Memory B cell (primary cell): ENCODE data around the gene VAV2.

Experiments
- ATAC-seq: fragments of 150-1000 bp; cut with Tn5 transposase; 2 replicates; pipeline ENCODE4 v1.10.0; 2021; ENCODE audit warnings: low read depth, mild to moderate bottlenecking, moderate library complexity
- DNase-seq, 2 donors: peaks; one replicate each; pipeline ENCODE4 v3.0.0; 2022; ENCODE audit warnings: low spot score in 2 of 2
- H3K27ac Mint-ChIP-seq: one replicate; pipeline ENCODE4 v1.8.0; 2022; ENCODE audit warnings: mild to moderate bottlenecking, moderate library complexity, mixed read lengths
- H3K27me3 Mint-ChIP-seq: one replicate; pipeline ENCODE4 v1.8.0; 2022; ENCODE audit warnings: mixed read lengths
- H3K36me3 Mint-ChIP-seq: one replicate; pipeline ENCODE4 v1.8.0; 2022; ENCODE audit warnings: mild to moderate bottlenecking, mixed read lengths
- H3K4me1 Mint-ChIP-seq: one replicate; pipeline ENCODE4 v1.8.0; 2022; ENCODE audit warnings: mixed read lengths
- H3K4me3 Mint-ChIP-seq: one replicate; pipeline ENCODE4 v1.8.0; 2022; ENCODE audit warnings: mild to moderate bottlenecking, moderate library complexity, mixed read lengths
- H3K9me3 Mint-ChIP-seq: one replicate; pipeline ENCODE4 v1.8.0; 2022; ENCODE audit warnings: mixed read lengths

VAV2 gene

DNA sequence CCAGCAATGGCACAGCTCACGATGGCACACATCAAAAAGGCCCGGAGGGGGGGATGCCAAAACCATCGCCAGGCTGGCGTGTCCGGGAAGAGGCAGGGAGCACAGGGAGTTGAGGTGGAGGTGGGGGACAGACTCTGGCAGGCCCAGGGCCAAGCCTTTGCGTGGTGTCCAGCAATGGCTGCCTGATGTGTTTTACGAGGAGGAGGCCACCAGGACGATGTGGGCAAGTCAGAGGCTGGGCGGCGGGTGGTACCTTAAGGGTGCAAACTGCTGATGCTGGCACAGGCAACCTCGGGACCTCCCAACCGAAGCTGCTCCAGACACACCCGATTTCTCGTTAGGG, 4.7 kb downstream of the VAV2 start:
- Mint-ChIP-seq H3K27ac (peak overlapping the region; percentile 74), H3K27me3 (no peaks in the 10 kb centered on the region), H3K36me3 (peaks cover 3% of the 10 kb centered on the region), H3K4me3 (no peak overlapping the region), H3K9me3 (no peaks in the 10 kb centered on the region), H3K4me1 (peaks cover 47% of the 10 kb centered on the region)
- no peak for DNase-seq
- no peak for ATAC-seq

DNA sequence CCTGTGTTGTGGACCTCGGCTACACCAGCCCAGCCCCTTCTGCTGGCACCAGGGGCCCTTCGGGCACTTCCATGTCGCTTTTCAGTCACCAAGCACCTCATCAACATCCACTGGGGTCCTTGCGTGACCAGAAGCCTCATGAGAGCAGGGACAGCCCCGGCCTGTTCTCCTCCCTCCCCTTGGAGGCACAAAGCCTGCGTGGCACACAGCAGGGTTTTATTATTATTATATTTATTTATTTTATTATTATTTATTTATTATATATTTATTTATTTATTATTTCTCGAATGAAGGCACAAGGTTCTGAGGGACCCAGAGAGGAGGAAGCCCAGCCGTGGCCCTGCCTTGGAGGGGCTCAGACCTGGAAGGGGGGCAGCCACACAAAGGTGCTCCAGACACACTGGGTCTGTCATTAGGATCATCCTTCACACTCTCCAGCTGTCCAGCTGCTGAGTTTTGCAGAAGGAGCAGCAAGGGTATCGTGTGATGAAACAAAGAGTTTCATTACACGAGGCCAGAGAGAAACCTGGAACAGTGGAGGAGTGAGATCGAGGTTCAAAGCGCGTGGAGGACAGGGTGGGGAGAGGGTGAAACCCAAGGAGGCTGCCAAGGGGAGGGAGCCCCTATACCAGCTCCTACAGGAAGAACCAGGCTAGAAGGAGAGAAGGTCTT, 5.2 kb downstream of the VAV2 start:
- H3K36me3 Mint-ChIP-seq, result peaks cover 3% of the 10 kb centered on the region
- H3K4me3 Mint-ChIP-seq, result peak overlapping the region; percentile 32
- peak overlapping the region; percentile 74 for H3K27ac Mint-ChIP-seq
- DNase-seq (no peak), ATAC-seq (no peak)
- H3K27me3 Mint-ChIP-seq, result no peaks in the 10 kb centered on the region
- H3K4me1 Mint-ChIP-seq, result peaks cover 47% of the 10 kb centered on the region
- H3K9me3 Mint-ChIP-seq, result no peaks in the 10 kb centered on the region

DNA sequence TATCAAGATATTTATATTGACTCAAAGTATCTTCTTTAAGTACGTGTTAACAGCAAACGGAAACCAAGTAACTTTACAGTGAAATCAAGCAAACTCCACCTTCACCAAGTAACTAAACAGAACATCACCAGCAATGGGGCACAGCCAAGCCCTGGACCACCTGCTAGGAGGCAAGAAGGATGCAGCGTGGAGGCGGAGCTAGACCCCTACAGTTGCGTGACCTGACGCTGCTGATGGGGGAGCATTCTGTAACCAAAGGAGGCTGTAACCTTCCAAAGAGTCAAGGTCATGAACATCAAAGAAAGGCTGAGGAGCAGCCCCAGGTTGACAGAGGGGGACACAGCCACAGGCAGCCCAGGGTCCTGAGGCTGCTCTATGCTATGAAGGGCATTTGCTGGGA, 6.1 kb downstream of the VAV2 start:
- Mint-ChIP-seq H3K36me3 (peaks cover 3% of the 10 kb centered on the region), H3K4me3 (no peak overlapping the region), H3K27ac (peak overlapping the region; percentile 45), H3K9me3 (no peaks in the 10 kb centered on the region), H3K27me3 (no peaks in the 10 kb centered on the region), H3K4me1 (peaks cover 51% of the 10 kb centered on the region)
- DNase-seq, result no peak
- ATAC-seq, result no peak

DNA sequence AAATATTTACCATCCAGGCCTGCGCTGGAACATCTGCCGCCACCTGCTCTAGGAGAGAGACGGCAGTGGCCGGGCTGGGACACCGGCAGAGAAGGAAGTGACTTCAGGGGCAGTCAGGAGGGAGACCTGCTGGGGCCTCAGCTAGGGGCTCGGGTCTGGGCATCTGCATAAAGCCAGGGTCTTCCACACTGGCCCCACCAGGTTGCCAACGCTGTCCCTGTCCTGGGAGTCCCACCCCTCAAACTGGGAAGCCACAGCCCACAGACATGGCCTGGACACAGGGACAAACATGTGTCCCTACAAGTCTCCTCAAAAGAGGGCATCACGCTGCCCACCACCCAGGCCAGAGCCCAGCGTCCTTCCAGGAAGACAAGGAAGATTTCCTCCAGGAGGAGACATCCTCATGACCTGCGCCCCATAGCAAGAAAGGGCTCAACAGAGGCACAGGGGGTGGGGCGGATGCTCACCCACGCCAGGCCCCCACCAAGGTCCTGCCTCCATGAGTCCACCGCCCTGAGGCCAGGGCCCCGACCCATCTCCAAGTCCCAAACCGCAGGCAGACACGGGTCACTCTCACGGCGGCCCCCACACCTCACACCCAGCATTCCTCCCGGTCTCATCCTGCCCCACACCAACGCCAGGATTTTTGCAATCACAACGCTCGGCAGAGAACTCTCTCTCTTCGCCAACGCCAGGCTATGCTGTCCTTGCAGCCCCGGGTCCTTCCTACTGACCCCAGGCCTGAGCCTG, 9.0 kb downstream of the VAV2 start:
- peaks cover 3% of the 10 kb centered on the region for H3K36me3 Mint-ChIP-seq
- H3K27me3 Mint-ChIP-seq, result no peaks in the 10 kb centered on the region
- H3K27ac Mint-ChIP-seq, result peak overlapping the region; percentile 63
- H3K9me3 Mint-ChIP-seq, result no peaks in the 10 kb centered on the region
- ATAC-seq (no peak), DNase-seq (no peak)
- no peak overlapping the region for H3K4me3 Mint-ChIP-seq
- H3K4me1 Mint-ChIP-seq, result peaks cover 50% of the 10 kb centered on the region

DNA sequence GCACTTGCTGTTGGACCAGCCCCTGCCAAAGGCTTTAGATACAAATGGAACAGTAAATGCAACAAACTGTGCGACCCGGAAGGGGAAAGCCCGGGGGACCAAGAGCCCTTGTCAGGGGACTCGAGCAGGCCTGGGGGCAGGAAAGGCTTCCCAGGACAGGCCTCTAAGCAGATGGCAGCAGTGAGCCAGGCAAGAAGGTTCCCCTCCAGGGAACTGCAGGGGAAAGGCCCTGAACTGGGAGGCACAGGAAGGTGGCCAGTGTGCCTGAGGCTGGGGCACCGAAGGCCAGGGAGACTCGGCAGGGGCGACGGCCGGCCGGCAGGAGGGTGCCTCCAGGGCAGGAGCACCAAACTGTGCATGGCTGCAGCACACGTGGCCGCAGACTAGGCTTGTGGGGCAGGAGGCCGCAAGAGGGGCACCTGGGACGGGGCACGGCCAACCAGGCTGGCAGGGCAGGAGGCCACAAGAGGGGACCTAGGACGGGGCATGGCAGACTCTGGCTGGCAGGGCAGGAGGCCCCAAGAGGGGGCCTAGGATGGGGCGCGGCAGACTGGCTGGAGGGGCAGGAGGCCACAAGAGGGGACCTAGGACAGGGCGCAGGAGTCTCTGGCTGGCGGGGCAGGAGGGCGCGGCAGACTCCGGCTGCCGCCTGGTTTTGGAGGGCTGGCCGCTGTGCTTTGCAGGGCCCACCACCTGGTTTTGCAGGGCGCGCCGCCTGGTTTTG, 10.0 kb downstream of the VAV2 start:
- H3K36me3 Mint-ChIP-seq, result peaks cover 2% of the 10 kb centered on the region
- no peaks in the 10 kb centered on the region for H3K9me3 Mint-ChIP-seq
- no peak overlapping the region for H3K4me3 Mint-ChIP-seq
- ATAC-seq (no peak), DNase-seq (no peak)
- H3K4me1 Mint-ChIP-seq, result peaks cover 47% of the 10 kb centered on the region
- peak overlapping the region; percentile 20 for H3K27ac Mint-ChIP-seq
- H3K27me3 Mint-ChIP-seq, result no peaks in the 10 kb centered on the region

DNA sequence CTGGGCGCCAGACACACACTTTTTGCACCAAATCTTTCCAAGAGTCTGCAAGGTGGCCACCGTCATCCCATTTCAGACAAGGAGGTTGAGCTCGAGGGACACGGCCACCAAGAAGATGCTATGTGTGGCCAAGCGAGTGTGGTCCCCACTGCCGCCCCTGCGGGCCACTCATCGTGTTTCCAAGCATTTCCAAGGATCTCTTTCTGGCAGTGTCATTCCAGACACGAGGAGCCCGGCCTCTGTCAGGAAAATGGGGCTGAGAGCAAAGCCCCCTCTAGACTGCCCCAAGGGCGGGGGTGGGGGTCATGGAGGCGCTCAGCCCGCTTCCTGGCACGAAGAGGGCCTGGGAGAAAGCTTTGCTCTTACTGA, 10.6 kb downstream of the VAV2 start:
- H3K4me1 Mint-ChIP-seq, result peaks cover 44% of the 10 kb centered on the region
- H3K4me3 Mint-ChIP-seq, result peak overlapping the region; percentile 9
- ATAC-seq (no peak), DNase-seq (no peak)
- H3K27me3 Mint-ChIP-seq, result no peaks in the 10 kb centered on the region
- H3K27ac Mint-ChIP-seq, result peak overlapping the region; percentile 20
- H3K9me3 Mint-ChIP-seq, result no peaks in the 10 kb centered on the region
- peaks cover 2% of the 10 kb centered on the region for H3K36me3 Mint-ChIP-seq

DNA sequence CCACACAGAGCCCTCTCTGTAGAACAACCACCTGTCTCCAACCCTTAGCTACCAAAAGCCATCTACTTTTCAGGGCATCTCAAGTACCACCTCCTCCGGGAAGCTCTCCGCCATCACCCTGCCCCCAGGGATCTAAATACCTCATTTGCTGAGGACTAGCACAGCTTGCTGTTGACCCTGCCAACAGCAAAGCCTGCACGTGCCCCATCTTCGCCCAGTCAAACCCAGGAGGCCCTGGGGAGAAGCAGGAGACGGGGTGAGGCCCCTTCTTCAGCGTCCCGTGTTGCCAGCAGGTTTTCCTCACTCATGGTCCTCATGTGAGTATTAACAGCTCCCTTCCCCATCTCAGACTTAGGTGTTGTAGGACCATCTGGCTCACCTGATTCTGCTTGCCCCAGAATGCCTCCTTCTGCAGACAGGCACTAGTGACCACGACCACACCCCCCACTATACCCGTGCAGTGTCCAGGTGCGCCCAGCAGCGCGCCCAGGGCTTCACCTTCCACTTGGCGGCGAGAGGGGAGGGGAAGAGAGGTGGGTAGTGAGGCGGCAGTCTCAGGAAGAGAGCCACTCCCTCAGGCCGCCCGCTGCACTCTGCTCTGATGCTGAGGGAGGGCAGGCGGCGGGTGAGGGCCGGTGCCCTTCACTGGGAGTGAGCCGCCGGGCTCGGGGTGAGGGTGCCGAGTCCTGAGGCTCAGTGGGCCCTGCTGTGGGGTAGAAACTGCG, 11.1 kb downstream of the VAV2 start:
- Mint-ChIP-seq H3K4me1 (peaks cover 39% of the 10 kb centered on the region), H3K4me3 (peak overlapping the region; percentile 67), H3K27me3 (no peaks in the 10 kb centered on the region), H3K27ac (peak overlapping the region; percentile 21), H3K36me3 (peaks cover 2% of the 10 kb centered on the region), H3K9me3 (no peaks in the 10 kb centered on the region)
- no peak for DNase-seq
- ATAC-seq, result no peak

DNA sequence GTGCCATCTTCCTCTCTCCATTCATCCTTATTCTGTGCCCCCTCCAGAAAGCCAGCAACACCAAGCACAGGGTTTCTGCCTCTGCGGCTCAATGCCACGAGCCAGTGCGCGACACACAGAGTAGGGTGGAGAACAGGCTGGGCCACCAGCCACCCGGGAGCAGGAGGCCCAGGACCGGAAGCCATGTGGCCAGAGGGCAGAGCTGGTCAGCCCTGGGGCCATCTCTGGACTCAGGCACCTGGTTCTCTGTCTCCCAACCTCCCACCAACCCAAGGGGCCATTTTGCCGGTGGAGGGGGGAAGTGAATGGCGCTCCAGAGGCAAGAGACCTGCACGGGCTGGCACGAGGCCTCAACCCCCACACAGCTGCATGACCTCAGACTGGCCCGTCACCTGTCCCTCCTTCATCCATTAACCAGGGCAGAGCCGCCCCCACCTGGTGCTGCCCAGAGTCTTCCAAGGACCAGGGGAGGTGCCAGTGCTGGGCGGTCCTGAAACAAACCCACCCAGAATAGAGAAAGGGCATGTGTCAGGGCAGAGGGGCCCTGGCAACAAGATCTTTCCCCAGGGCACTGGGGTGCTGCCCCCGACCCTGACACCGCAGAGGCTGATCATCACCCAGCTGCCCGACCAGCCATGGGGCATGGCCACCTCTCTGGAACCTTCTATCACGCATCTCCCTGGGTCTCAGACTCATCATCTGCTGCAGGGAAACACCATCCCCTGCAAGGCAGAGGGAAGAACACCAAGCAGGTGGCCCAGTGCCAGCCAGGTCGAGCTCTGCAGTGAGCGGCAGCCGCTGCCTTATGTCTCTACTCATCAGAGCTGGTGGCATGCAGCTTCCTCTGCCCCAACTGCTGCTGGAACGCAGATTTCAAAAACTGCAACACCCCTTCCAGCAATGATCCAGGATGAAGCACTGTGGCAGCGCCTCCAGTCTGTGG, 11.9 kb downstream of the VAV2 start:
- H3K27ac Mint-ChIP-seq, result peak overlapping the region; percentile 21
- peaks cover 38% of the 10 kb centered on the region for H3K4me1 Mint-ChIP-seq
- peak overlapping the region; percentile 67 for H3K4me3 Mint-ChIP-seq
- H3K9me3 Mint-ChIP-seq, result no peaks in the 10 kb centered on the region
- ATAC-seq, result no peak
- H3K27me3 Mint-ChIP-seq, result no peaks in the 10 kb centered on the region
- no peaks in the 10 kb centered on the region for H3K36me3 Mint-ChIP-seq
- DNase-seq, result no peak

DNA sequence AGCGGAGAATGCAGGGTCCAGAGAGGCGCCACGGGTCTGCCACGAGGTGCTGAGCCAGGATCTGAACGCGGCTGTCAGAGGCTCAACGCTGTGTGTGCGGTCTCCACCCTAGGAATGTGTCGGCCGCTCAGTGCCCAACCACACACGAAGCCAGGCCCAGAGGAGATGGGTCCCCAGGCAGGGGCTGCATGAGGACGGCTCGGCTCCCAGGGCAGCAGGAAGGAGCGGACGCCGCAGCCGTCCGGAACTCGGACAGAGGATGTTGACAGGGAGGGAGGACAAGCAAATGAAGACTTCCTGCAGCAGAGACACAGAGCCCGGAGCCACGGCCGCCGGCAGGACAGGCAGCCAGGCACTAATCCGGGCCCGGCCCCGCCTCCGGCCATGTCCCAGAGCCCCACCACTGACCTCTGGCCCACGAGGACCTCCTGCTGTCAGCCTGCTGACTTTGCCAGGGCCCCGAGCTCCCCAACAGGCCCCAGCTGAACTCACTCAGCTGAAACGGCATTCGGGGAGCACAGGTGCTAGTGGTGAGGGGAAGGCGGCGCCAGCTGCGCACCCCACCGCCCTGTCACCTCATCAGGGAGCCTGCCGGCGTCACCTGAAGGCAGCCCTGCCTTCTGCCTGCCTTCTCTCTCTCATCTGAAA, 12.7 kb downstream of the VAV2 start:
- peaks cover 46% of the 10 kb centered on the region for H3K4me1 Mint-ChIP-seq
- no peaks in the 10 kb centered on the region for H3K36me3 Mint-ChIP-seq
- ATAC-seq, result peak; percentile 99
- peak; percentile 67 to 74 for DNase-seq
- peak overlapping the region; percentile 76 for H3K4me3 Mint-ChIP-seq
- H3K9me3 Mint-ChIP-seq, result no peaks in the 10 kb centered on the region
- H3K27me3 Mint-ChIP-seq, result no peaks in the 10 kb centered on the region
- H3K27ac Mint-ChIP-seq, result peak overlapping the region; percentile 21

DNA sequence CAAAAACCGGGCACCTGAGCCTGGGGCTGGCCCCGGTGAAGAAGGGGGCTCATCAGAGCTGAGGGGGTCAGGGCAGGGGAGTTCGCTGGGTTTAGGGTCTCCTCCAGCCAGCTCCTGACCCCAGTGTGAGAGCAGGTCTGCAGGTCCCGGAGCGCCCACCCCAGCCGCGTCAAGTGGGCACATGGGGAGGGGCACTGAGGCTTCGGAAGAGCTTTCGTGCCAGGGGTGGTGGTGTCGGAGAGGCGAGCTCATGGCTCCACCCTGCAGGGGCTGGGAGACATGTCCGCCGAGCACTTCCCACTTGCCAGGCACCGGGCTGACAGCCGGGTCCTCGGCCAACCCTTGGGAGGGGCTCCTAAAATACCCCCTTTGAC, 13.2 kb downstream of the VAV2 start:
- peak overlapping the region; percentile 21 for H3K27ac Mint-ChIP-seq
- H3K4me3 Mint-ChIP-seq, result peak overlapping the region; percentile 76
- no peaks in the 10 kb centered on the region for H3K9me3 Mint-ChIP-seq
- DNase-seq (no peak), ATAC-seq (no peak)
- H3K4me1 Mint-ChIP-seq, result peaks cover 48% of the 10 kb centered on the region
- no peaks in the 10 kb centered on the region for H3K36me3 Mint-ChIP-seq
- no peaks in the 10 kb centered on the region for H3K27me3 Mint-ChIP-seq

DNA sequence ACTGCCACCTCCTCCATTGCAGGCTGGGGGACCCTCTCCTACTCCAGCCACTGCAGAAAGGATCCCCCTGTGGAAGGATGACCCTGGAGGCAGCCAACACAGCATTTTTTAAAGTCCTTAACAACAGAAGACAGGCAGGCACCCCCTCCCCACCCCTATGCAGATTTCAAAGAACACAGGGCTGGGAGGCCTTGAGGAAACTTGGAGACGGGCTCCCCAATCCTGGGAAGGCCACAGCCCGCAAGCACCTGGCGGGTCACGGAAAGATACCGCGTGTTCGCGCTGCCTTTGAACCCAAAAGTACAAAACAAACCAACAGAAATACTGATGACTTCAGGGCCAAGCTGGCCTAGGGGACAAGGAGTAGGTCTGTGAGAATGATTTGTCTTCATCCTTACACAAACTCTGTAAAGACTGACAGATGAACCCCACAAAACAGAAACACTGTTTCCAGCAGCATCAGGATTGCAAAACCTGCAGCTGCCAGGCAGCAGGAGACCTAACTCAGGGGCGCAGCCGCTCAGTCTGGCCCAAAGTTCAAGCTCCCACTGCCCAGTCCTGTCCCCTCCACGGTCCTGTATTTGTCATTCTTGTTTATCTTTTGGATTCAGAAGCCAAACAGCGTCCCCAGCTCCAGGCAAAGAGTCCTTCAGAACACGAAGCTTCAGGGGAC, 13.8 kb downstream of the VAV2 start:
- H3K4me3 Mint-ChIP-seq, result no peak overlapping the region
- H3K27ac Mint-ChIP-seq, result no peak overlapping the region
- H3K27me3 Mint-ChIP-seq, result no peaks in the 10 kb centered on the region
- ATAC-seq (no peak), DNase-seq (no peak)
- H3K9me3 Mint-ChIP-seq, result no peaks in the 10 kb centered on the region
- H3K36me3 Mint-ChIP-seq, result no peaks in the 10 kb centered on the region
- peaks cover 50% of the 10 kb centered on the region for H3K4me1 Mint-ChIP-seq

DNA sequence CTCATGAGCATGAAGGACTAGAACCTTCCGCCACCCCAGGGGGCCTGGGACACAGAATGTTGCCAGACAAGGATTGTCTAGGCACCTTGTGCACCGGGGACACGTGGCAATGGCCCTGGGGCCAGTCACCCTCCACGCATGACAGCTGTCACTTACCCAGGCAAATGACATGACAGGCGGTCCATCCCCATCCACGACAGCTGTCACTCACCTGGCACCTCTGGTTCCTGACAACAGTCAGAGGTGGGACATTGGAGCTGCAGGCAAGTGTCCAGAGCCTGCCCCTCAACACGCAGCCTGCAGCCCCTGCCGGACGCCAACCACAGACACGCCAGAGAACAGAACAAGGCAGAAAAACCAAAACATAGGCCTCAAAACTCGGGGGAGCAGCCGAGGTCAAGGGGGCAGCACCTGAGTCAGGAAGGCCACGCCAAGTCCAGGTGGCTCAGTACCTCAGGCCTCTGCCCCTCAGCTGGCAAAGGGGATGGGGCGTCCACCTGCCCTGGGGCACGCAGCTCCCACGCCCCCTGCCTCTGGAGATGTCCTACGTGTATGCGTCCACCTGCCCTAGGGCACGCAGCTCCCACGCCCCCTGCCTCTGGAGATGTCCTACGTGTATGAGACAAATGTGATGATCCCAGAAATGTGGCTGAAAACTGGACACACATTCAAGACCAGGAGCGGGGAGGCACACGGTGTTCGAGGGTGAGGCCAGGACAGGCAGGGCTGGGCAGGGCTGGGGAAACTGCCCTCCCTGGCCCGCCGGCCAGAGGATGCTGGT, 14.5 kb downstream of the VAV2 start:
- Mint-ChIP-seq H3K4me1 (peaks cover 51% of the 10 kb centered on the region), H3K9me3 (no peaks in the 10 kb centered on the region), H3K27ac (peak overlapping the region; percentile 35), H3K36me3 (no peaks in the 10 kb centered on the region), H3K27me3 (no peaks in the 10 kb centered on the region), H3K4me3 (no peak overlapping the region)
- DNase-seq, result no peak
- no peak for ATAC-seq
